Astrocyte (in vitro differentiated cells and primary cell): ENCODE results near the gene CKS1B. TPM values are rescaled to one million over a fixed set of nuclear protein-coding genes. Genes with fewer than 3 reads are reported as not detected.

Experiments
- DNase-seq: peaks from one replicate; pipeline ENCODE4 v3.0.0-alpha.2; 2010; ENCODE audit warnings: low read depth
- FAIRE-seq: peaks from 2 replicates; lab custom pipeline; 2011; peaks lifted over from hg19 to GRCh38; lab: Jason Lieb, UNC
- H2AFZ ChIP-seq: 2 replicates; pipeline ENCODE4 v1.6.0; 2012; ENCODE audit warnings: low read depth, low read length, inconsistent platforms
- H3K27ac ChIP-seq: 2 replicates; pipeline ENCODE4 v1.5.1; 2011; ENCODE audit warnings: low read depth, low read length, inconsistent platforms
- H3K27me3 ChIP-seq: 2 replicates; pipeline ENCODE4 v1.6.0; 2011; ENCODE audit warnings: low read length, inconsistent platforms; ENCODE audit not compliant: insufficient read depth
- H3K36me3 ChIP-seq: 2 replicates; pipeline ENCODE4 v1.5.1; 2011; ENCODE audit warnings: low read length, inconsistent platforms; ENCODE audit not compliant: insufficient read depth
- H3K4me1 ChIP-seq: 2 replicates; pipeline ENCODE4 v1.5.1; 2011; ENCODE audit warnings: low read length, inconsistent platforms; ENCODE audit not compliant: insufficient read depth
- H3K4me2 ChIP-seq: 2 replicates; pipeline ENCODE4 v1.6.0; 2012; ENCODE audit warnings: low read length, inconsistent platforms
- H3K4me3 ChIP-seq: 2 replicates; pipeline ENCODE4 v1.5.1; 2011; ENCODE audit warnings: low read depth, mild to moderate bottlenecking, low read length, inconsistent platforms; ENCODE audit not compliant: insufficient read depth
- H3K79me2 ChIP-seq: 2 replicates; pipeline ENCODE4 v1.6.0; 2012; ENCODE audit warnings: mild to moderate bottlenecking, low read length, inconsistent platforms; ENCODE audit not compliant: insufficient read depth
- H3K9ac ChIP-seq: 2 replicates; pipeline ENCODE4 v1.6.0; 2012; ENCODE audit warnings: mild to moderate bottlenecking, low read length, inconsistent platforms
- H3K9me3 ChIP-seq: 2 replicates; pipeline ENCODE4 v1.5.1; 2012; ENCODE audit warnings: low read depth, mild to moderate bottlenecking, low read length, inconsistent platforms; ENCODE audit not compliant: insufficient read depth
- H4K20me1 ChIP-seq: 2 replicates; pipeline ENCODE4 v1.6.0; 2012; ENCODE audit warnings: low read length, inconsistent platforms; ENCODE audit not compliant: insufficient read depth
- H3K27ac Mint-ChIP-seq: one replicate; pipeline ENCODE4 v1.8.0; 2021; ENCODE audit warnings: mild to moderate bottlenecking, mixed read lengths; ENCODE audit not compliant: unreplicated experiment
- H3K27me3 Mint-ChIP-seq: one replicate; pipeline ENCODE4 v1.8.0; 2021; ENCODE audit warnings: low read depth, mixed read lengths; ENCODE audit not compliant: unreplicated experiment
- H3K36me3 Mint-ChIP-seq: one replicate; pipeline ENCODE4 v1.8.0; 2021; ENCODE audit warnings: low read depth, mixed read lengths; ENCODE audit not compliant: unreplicated experiment
- H3K4me1 Mint-ChIP-seq: one replicate; pipeline ENCODE4 v1.8.0; 2021; ENCODE audit warnings: low read depth, mixed read lengths; ENCODE audit not compliant: unreplicated experiment
- H3K4me3 Mint-ChIP-seq: one replicate; pipeline ENCODE4 v1.8.0; 2021; ENCODE audit warnings: mild to moderate bottlenecking, moderate library complexity, mixed read lengths; ENCODE audit not compliant: unreplicated experiment
- H3K9me3 Mint-ChIP-seq: one replicate; pipeline ENCODE4 v1.8.0; 2021; ENCODE audit warnings: mild to moderate bottlenecking, mixed read lengths; ENCODE audit not compliant: unreplicated experiment
- EZH2 ChIP-seq: IDR thresholded peaks from 2 replicates; pipeline ENCODE4 v1.6.1; 2012; ENCODE audit warnings: mild to moderate bottlenecking, low read length, inconsistent platforms; ENCODE audit not compliant: insufficient read depth
- total RNA-seq: library from RNA; stranded (reverse); gene quantifications from 2 replicates; pipeline ENCODE4 v1.2.1, GENCODE V29; 2021
- TF ChIP-seq, protein P1 (sequence below): IDR thresholded peaks from 2 replicates; pipeline ENCODE4 v1.5.1; 2011; ENCODE audit warnings: low read depth, mild to moderate bottlenecking, inconsistent platforms, low read length, moderate library complexity; ENCODE audit not compliant: insufficient read depth

CKS1B gene
- total RNA-seq, 1 donor from 2014 or later: 37.9 TPM

DNA sequence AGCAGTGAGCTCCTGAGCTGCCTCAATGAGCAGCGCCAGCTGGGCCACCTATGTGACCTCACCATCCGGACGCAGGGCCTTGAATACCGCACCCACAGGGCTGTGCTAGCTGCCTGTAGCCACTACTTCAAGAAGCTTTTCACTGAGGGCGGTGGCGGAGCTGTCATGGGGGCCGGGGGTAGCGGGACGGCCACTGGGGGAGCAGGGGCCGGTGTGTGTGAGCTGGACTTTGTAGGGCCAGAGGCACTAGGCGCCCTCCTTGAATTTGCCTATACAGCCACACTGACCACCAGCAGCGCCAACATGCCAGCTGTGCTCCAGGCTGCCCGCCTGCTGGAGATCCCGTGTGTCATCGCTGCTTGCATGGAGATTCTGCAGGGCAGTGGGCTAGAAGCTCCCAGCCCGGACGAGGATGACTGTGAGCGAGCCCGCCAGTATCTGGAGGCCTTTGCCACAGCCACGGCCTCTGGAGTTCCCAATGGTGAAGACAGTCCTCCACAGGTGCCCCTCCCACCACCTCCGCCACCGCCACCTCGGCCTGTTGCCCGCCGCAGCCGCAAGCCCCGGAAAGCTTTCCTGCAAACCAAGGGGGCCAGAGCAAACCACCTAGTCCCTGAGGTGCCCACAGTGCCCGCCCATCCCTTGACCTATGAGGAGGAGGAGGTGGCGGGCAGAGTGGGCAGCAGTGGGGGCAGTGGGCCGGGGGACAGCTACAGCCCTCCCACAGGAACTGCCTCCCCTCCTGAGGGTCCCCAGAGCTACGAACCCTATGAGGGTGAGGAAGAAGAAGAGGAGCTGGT, 40.4 kb downstream of the CKS1B start:
- Histone ChIP-seq H2AFZ (no peak overlapping the region), H3K9ac (no peak overlapping the region), H3K9me3 (no peaks in the 10 kb centered on the region), H3K4me2 (no peak overlapping the region), H3K27me3 (no peaks in the 10 kb centered on the region), H3K27ac (no peak overlapping the region), H3K4me3 (no peak overlapping the region), H3K4me1 (peaks cover 9% of the 10 kb centered on the region), H3K79me2 (peaks cover 2% of the 10 kb centered on the region), H4K20me1 (peaks cover 41% of the 10 kb centered on the region), H3K36me3 (no peaks in the 10 kb centered on the region)
- FAIRE-seq (no peak), DNase-seq (no peak)
- no peak overlapping the region for H3K4me3 Mint-ChIP-seq
- no peak for TF ChIP-seq EZH2
- TF ChIP-seq, protein P1, sequence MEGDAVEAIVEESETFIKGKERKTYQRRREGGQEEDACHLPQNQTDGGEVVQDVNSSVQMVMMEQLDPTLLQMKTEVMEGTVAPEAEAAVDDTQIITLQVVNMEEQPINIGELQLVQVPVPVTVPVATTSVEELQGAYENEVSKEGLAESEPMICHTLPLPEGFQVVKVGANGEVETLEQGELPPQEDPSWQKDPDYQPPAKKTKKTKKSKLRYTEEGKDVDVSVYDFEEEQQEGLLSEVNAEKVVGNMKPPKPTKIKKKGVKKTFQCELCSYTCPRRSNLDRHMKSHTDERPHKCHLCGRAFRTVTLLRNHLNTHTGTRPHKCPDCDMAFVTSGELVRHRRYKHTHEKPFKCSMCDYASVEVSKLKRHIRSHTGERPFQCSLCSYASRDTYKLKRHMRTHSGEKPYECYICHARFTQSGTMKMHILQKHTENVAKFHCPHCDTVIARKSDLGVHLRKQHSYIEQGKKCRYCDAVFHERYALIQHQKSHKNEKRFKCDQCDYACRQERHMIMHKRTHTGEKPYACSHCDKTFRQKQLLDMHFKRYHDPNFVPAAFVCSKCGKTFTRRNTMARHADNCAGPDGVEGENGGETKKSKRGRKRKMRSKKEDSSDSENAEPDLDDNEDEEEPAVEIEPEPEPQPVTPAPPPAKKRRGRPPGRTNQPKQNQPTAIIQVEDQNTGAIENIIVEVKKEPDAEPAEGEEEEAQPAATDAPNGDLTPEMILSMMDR: no peak
- no peaks in the 10 kb centered on the region for H3K27me3 Mint-ChIP-seq
- peaks cover 6% of the 10 kb centered on the region for H3K36me3 Mint-ChIP-seq
- no peak overlapping the region for H3K27ac Mint-ChIP-seq
- H3K9me3 Mint-ChIP-seq: no peaks in the 10 kb centered on the region
- H3K4me1 Mint-ChIP-seq: peaks cover 23% of the 10 kb centered on the region

DNA sequence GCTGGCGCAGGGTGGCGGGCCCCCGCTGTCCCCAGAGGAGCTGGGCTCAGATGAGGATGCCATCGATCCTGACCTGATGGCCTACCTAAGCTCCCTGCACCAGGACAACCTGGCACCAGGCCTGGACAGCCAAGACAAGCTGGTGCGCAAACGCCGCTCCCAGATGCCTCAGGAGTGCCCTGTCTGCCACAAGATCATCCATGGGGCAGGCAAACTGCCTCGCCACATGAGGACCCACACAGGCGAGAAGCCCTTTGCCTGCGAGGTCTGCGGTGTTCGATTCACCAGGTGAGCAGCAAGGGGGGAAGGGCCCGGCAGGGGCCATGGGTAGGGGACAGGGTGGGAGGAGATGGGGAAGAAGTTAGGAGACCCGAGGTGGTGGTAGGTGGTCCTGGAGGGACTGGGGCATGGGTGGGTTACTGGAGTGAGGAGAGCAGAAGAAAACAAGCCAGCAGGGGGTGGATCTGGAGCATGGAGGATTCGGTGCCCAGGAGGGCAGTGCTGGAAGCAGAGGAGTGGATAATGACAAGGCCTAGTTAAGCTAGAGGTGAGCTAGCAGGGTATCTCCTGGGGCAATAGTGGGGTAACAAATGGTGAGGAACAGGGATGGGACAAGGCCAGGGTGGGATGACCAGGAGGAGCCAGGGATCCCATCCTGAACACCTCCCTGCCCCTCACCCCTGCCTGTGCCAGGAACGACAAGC, 41.2 kb downstream of the CKS1B start:
- H4K20me1 ChIP-seq: peaks cover 36% of the 10 kb centered on the region
- Mint-ChIP-seq H3K4me3 (no peak overlapping the region), H3K36me3 (peaks cover 6% of the 10 kb centered on the region), H3K27me3 (no peaks in the 10 kb centered on the region), H3K9me3 (no peaks in the 10 kb centered on the region), H3K27ac (no peak overlapping the region), H3K4me1 (peaks cover 25% of the 10 kb centered on the region)
- TF ChIP-seq, protein P1: no peak
- TF ChIP-seq EZH2: no peak
- no peaks in the 10 kb centered on the region for H3K27me3 ChIP-seq
- no peak overlapping the region for H3K9ac ChIP-seq
- H3K4me2 ChIP-seq: no peak overlapping the region
- H3K36me3 ChIP-seq: no peaks in the 10 kb centered on the region
- no peaks in the 10 kb centered on the region for H3K9me3 ChIP-seq
- no peak for DNase-seq
- no peak overlapping the region for H2AFZ ChIP-seq
- FAIRE-seq: no peak
- H3K4me3 ChIP-seq: no peak overlapping the region
- no peak overlapping the region for H3K27ac ChIP-seq
- no peaks in the 10 kb centered on the region for H3K79me2 ChIP-seq
- H3K4me1 ChIP-seq: peaks cover 9% of the 10 kb centered on the region
